NK-92 treated with Interleukin-12 subunit alpha and Interleukin-12 subunit beta, amount 100 ng/mL, for 24 hours (cell line): ENCODE results near the gene SLC2A5.

ENCODE experiments used
- DNase-seq: peaks from one replicate; lab custom pipeline; 2025; lab: John Stamatoyannopoulos, UW

SLC2A5 gene

GRCh38 chr1:9062021-9062471 is 7.4 kb downstream of the SLC2A5 start:
- no peak for DNase-seq

GRCh38 chr1:9061252-9061960 is 8.0 kb downstream of the SLC2A5 start:
- DNase-seq = no peak

- DNase-seq = no peak
Measured at GRCh38 chr1:9059891-9060744, 9.3 kb downstream of the SLC2A5 start.

- no peak for DNase-seq
Measured at GRCh38 chr1:9058465-9058864, 11.0 kb downstream of the SLC2A5 start.

- no peak for DNase-seq
Measured at GRCh38 chr1:9057851-9058250, 11.6 kb downstream of the SLC2A5 start.

GRCh38 chr1:9052272-9053049 is 17.0 kb downstream of the SLC2A5 start:
- DNase-seq = no peak

- no peak for DNase-seq
Measured at GRCh38 chr1:9051379-9051778, 18.1 kb downstream of the SLC2A5 start.

GRCh38 chr1:9050803-9051202 is 18.6 kb downstream of the SLC2A5 start:
- DNase-seq = no peak

GRCh38 chr1:9048551-9048950 is 20.9 kb downstream of the SLC2A5 start:
- no peak for DNase-seq

GRCh38 chr1:9047019-9047418 is 22.4 kb downstream of the SLC2A5 start:
- DNase-seq = no peak

GRCh38 chr1:9045861-9046510 is 23.4 kb downstream of the SLC2A5 start:
- DNase-seq = no peak

- DNase-seq = no peak
Measured at GRCh38 chr1:9044236-9044635, 25.2 kb downstream of the SLC2A5 start.

GRCh38 chr1:9042272-9042671 is 27.2 kb downstream of the SLC2A5 start:
- no peak for DNase-seq

GRCh38 chr1:9041116-9041779 is 28.2 kb downstream of the SLC2A5 start:
- no peak for DNase-seq

- no peak for DNase-seq
Measured at GRCh38 chr1:9040659-9041030, 28.8 kb downstream of the SLC2A5 start.

GRCh38 chr1:9039761-9040658 is 29.4 kb downstream of the SLC2A5 start:
- DNase-seq = no peak

GRCh38 chr1:9038881-9039760 is 30.3 kb downstream of the SLC2A5 start:
- no peak for DNase-seq

GRCh38 chr1:9038338-9038650 is 31.1 kb downstream of the SLC2A5 start:
- no peak for DNase-seq

GRCh38 chr1:9037476-9038337 is 31.7 kb downstream of the SLC2A5 start:
- DNase-seq = no peak
